GM12878 (cell line): ENCODE results near the gene PIGL. TPM values are rescaled to one million over a fixed set of nuclear protein-coding genes. Genes with fewer than 3 reads are reported as not detected.

ENCODE experiments used
- BCL11A ChIP-seq: IDR thresholded peaks from 2 replicates; pipeline ENCODE4 v1.6.1; 2011; ENCODE audit warnings: low read depth, low read length
- CUX1 ChIP-seq: IDR thresholded peaks from 2 replicates; pipeline ENCODE4 v1.6.1; 2012; ENCODE audit warnings: improper control_type of control experiment, low read depth, low read length; ENCODE audit not compliant: insufficient replicate concordance
- EGR1 ChIP-seq, 2 experiments: IDR thresholded peaks; 1 replicate in 1 of 2; 2 replicates in 1 of 2; pipeline ENCODE4 v1.6.1; 2011 to 2012; ENCODE audit warnings: low read depth in 2 of 2, low read length in 2 of 2, borderline replicate concordance in 1 of 2, mild to moderate bottlenecking in 1 of 2, moderate library complexity in 1 of 2
- IRF5 ChIP-seq: fragments of 450-650 bp; IDR thresholded peaks from 2 replicates; pipeline ENCODE4 v1.6.1; 2017; ENCODE audit warnings: borderline replicate concordance
- POLR2AphosphoS2 ChIP-seq: IDR thresholded peaks from 2 replicates; pipeline ENCODE4 v1.6.1; 2011; ENCODE audit warnings: low read depth, mild to moderate bottlenecking, low read length, improper control_type of control experiment, moderate library complexity
- RB1 ChIP-seq: fragments of 450-650 bp; formaldehyde crosslinking; IDR thresholded peaks from 2 replicates; pipeline ENCODE4 v1.6.1; 2017; ENCODE audit warnings: mild to moderate bottlenecking, borderline replicate concordance
- REST ChIP-seq: IDR thresholded peaks from 2 replicates; pipeline ENCODE4 v1.6.1; 2012; ENCODE audit warnings: mild to moderate bottlenecking, low read depth, low read length
- RUNX3 ChIP-seq: IDR thresholded peaks from 2 replicates; pipeline ENCODE4 v1.6.1; 2012; ENCODE audit warnings: low read length, inconsistent platforms
- SMAD1 ChIP-seq: fragments of 450-650 bp; IDR thresholded peaks from 2 replicates; pipeline ENCODE4 v1.6.1; 2018; ENCODE audit warnings: mild to moderate bottlenecking, low read depth; ENCODE audit not compliant: partially characterized antibody
- SUZ12 ChIP-seq: fragments of 200-600 bp; sonication (generic); IDR thresholded peaks from one replicate; pipeline ENCODE4 v1.6.1; 2018; ENCODE audit warnings: antibody characterized with exemption, mild to moderate bottlenecking; ENCODE audit not compliant: unreplicated experiment
- YY1 ChIP-seq: IDR thresholded peaks from 2 replicates; pipeline ENCODE4 v1.6.1; 2011; ENCODE audit warnings: low read depth, mild to moderate bottlenecking, low read length
- ZBTB33 ChIP-seq: fragments of 450-650 bp; IDR thresholded peaks from 2 replicates; pipeline ENCODE4 v1.6.1; 2017; ENCODE audit warnings: mild to moderate bottlenecking
- polyA plus RNA-seq, 11 experiments: library from polyadenylated mRNA; depleted of rRNA in 4 of 11; unstranded in 6 of 11; stranded (reverse) in 5 of 11; fragments of >200 nt; fragmentation: Nextera tagmentation in 4 of 11; fragmentation: Illumina TruSeq in 1 of 11; extraction: Ambion mirVana in 4 of 11; extraction: Trizol in 1 of 11; gene quantifications; 1 replicate in 1 of 11; 2 replicates in 10 of 11; pipeline versions ENCODE4 v1.2.1 to v1.2.3, GENCODE V29; 2011 to 2016; ENCODE audit warnings: inconsistent platforms in 2 of 11, missing spikeins in 2 of 11, low read depth in 1 of 11
- total RNA-seq, 4 experiments: library from RNA; depleted of rRNA in 3 of 4; stranded (reverse); fragments of >200 nt in 3 of 4; fragmentation: Illumina TruSeq in 1 of 4; extraction: Trizol in 1 of 4; gene quantifications; 2 replicates each; pipeline versions ENCODE4 v1.2.1 to v1.2.3, GENCODE V29; 2013 to 2021
- TF ChIP-seq, protein P1 (sequence below): fragments of 450-650 bp; IDR thresholded peaks from 2 replicates; pipeline ENCODE4 v1.6.1; 2017; ENCODE audit warnings: low read depth, mild to moderate bottlenecking, moderate library complexity

PIGL gene
- total and polyA plus RNA-seq, 10 of the 15 experiments (the other 5 are each of a cell fraction or from before 2014, with no cell fraction given), result 25.9 to 52.5 (median 30.2) TPM

DNA sequence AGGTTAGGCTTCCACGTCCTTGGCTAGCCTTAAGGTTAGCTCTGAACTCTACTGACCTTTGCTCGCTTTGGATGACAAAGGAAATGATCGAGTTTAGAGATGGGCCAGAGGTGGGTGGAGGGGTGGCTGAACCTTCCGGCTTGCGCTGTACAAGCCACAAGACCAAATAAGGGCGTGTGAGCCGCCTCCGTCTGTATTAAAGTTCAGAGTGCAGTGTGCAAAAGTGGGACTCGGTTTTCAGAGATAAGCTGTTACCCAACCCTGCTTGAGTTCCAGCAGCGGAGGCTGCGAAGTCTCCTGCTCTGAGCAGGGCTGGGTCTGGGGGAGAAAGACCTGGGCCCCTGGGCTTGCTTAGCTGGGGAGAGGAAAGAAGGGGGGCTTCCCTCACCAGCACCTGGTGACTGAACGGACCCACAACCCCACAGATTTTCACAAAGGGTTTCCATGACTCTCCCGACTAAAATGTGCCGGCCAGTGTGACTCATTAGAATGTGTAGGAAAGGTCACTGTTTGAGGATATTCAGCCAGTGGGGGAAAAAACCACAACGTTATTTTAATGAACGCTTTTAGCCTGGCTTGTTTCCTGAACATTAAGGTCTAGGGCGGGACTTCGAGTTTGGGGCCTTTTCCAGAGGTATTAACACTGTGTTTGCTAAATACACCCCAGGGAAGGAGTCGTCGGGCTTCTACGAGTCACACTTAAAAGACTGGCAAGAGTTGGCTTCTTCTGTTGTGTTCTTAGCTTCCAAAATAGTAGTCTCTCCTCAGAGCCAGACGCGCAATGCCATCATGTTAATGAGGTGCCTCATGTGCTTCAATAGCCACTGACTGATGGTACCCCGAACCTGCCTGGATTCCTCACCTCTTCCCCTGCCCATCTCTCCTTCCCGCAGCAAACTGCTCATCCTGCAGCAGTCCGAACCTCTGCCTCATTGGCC, 69.3 kb downstream of the PIGL start (continued):
- TF ChIP-seq CUX1 (peak; percentile 48), EGR1 (IDR thresholded peaks at IDR 0.05; ENCODE audit: borderline replicate concordance in 1 of 2, low read depth in 2 of 2, low read length in 2 of 2) (peak in 1 of 2 experiments; percentile 67; a peak in 1 of 3 replicates), ZBTB33 (peak; percentile 52; the same call in 1 of the 2 replicates), IRF5 (no peak), REST (no peak), SMAD1 (peak; percentile 55), YY1 (0 out of 2 replicates have a peak, but pooled peaks have one; percentile 5), SUZ12 (no peak), BCL11A (peak; percentile 5; the same call in 1 of the 2 replicates), RUNX3 (peak; percentile 61), POLR2AphosphoS2 (peak; percentile 63; the same call in 1 of the 2 replicates), RB1 (0 out of 2 replicates have a peak, but pooled peaks have one; percentile 43)
- TF ChIP-seq, protein P1, sequence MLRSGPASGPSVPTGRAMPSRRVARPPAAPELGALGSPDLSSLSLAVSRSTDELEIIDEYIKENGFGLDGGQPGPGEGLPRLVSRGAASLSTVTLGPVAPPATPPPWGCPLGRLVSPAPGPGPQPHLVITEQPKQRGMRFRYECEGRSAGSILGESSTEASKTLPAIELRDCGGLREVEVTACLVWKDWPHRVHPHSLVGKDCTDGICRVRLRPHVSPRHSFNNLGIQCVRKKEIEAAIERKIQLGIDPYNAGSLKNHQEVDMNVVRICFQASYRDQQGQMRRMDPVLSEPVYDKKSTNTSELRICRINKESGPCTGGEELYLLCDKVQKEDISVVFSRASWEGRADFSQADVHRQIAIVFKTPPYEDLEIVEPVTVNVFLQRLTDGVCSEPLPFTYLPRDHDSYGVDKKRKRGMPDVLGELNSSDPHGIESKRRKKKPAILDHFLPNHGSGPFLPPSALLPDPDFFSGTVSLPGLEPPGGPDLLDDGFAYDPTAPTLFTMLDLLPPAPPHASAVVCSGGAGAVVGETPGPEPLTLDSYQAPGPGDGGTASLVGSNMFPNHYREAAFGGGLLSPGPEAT, result no peak; the same call in 1 of the 2 replicates
